SIG-M5 treated with dmso at 0.1 percent for 504 hours (cell line): ENCODE data around the gene PTPN4.

Experiments used
- DNase-seq: peaks from one replicate; lab custom pipeline; 2025; ENCODE audit not compliant: unreplicated experiment; lab: John Stamatoyannopoulos, UW

Gene PTPN4

DNA sequence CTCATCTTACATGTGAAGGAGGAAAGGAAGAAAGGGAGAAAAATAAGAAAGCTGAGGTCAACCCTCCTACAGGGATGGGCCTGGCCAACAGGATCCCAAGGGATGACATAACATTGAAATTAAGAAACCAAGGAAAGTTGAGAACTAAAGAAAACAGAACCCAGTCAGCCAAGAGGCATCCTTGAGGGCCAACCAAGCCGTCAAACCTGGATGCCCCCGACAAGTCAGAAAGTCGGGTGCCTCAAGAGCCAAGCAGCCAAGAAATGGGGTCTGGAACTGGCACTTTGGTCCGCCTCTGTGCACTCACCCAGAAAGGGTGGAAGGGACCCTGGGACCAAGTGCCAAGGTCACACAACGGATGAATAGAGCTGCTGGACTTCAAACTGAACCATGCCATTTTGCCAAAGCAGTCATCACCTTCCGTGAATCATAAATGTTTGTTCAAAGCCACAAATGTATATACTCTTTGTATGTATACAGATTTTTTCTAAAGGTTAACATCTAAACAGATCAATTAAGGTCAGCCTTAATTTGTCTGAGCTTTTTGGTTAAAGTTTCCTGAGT, 27.0 kb upstream of the PTPN4 start:
- no peak for DNase-seq

DNA sequence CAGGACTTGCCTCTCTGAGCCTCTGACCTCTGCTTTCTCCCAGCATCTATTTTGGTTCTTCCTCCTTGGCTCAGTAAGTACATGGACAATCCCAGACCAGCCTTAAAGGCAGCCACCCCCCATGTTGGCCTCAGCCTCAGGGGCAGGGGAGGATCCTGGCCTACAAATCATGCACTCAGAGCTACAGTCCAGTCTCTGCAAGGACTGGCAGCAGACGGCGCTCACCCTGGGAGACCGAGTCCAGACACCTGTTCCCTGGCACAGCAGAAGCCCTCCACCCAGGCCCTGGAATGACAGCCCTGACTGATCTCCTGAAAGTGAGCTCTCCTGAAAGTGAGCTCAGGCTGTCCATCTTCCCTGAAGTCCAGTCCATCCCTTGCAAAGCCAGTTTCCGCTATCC, 25.7 kb upstream of the PTPN4 start:
- no peak for DNase-seq

GRCh38 chr2:119735565-119735964, 24.2 kb upstream of the PTPN4 start:
- DNase-seq = no peak

GRCh38 chr2:119736021-119736420, 23.7 kb upstream of the PTPN4 start:
- DNase-seq = no peak

DNA sequence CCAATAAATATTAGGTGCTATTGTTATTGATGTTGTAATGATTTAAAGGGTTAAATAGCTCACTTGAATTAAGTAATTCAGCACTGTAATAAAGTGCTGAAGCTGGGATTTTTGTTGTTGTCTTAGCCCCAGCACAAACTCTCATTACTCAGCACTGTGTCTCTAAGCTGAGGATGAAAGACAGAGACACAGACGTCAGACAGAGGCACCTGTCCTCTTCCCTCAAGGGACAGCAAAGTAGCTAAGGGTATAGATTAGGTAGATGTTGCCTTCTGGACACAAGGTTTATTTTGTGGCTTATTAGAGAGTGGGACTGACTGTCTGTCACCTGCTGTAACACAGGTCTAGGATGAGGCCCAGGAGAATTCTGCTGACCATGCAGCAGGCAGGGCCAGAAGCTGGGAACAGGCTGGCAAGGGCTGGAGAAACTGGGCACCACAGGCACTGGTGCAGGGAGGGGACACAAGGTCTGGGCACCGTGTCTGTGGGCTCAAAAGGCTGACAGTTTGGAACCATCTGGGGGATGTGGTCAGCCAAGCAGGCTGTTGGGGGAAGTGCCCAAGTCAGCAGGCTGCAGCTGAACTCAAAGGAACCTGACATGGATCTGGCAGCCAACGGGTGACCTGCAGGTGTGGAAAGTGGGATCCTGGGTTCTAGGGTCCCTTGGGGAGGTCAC, 20.0 kb upstream of the PTPN4 start:
- no peak for DNase-seq

DNA sequence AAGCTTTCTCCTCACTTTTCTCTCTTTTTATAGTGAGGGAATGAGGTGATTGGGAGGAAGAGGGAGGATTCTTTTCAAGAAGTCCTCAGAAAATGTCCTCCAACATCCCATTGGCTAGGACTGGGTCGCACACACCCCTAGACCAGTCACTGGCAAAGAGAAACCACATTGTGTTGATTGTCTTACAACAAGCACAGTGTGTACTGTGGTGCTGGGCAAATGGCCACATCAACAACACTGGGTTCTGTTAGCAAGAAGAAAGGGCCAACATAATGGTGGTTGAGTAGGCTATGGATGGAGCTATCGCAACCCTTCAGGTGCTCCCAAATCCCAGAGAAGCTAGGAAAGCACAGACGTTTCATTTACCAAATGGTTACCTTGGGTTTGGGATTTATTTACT, 18.7 kb upstream of the PTPN4 start:
- DNase-seq = no peak

DNA sequence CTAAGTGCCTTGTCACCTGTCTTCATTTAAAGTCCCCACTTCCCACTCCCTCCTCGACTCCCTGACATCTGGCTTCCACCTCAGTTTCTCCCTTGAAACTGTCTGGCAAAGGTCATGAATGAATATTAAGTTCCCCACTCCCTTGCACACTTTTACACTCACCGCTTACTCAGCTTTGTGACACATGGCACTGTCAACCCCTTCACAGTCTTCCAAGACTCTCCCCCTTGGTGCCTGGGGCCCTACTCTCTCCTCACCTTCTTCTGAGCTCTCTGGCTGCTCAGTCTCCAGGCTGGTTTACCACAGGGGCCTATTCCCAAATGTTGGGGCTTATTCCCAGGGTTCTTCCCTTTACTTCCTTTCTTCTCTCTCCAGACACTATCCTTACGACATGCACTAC, 17.9 kb upstream of the PTPN4 start:
- DNase-seq = no peak

GRCh38 chr2:119744335-119744939, 15.3 kb upstream of the PTPN4 start:
- peak; percentile 12 for DNase-seq

DNA sequence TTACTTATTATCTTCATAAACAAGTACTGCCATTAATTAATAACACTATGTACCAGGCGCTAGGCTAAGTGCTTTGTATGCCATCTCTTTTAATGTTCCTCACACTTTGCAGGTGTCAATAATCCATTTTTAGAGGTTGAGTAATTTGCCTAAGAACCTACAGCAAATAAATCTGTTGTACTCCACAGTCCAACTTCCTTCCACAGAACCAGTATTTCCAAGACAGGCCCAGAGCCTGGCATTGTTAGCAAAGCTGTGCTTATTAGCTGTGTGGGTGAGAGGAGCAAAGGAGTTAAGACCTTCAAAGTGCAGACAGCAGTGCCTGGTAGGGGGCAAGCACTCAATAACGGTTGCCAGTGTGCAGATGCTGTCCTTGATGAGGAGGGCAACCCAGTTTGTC, 14.2 kb upstream of the PTPN4 start:
- DNase-seq = no peak

GRCh38 chr2:119746836-119747686, 12.7 kb upstream of the PTPN4 start:
- DNase-seq = no peak

DNA sequence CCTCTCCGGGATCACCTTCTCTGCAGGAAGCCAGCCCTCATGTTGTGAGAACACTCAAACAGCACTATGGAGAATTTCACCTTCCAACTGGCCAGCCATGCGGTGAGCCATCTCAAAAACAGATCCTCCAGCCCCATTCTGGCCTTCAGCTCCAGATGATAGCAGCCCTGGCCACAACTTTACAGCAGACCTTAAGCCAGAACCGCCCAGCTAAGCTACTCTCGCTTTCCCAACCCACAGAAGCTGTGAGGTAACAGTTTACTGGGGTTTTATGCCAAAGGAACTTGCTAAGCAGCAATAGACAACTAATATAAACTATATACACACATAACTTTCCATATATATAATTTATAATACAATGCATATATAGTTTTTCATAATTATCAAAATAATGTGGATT, 11.6 kb upstream of the PTPN4 start:
- no peak for DNase-seq

- DNase-seq = no peak
Observed at GRCh38 chr2:119749477-119750012, 10.2 kb upstream of the PTPN4 start.

GRCh38 chr2:119751706-119752105, 8.0 kb upstream of the PTPN4 start:
- DNase-seq = no peak

GRCh38 chr2:119753041-119753929, 6.4 kb upstream of the PTPN4 start:
- DNase-seq = peak; percentile 60

DNA sequence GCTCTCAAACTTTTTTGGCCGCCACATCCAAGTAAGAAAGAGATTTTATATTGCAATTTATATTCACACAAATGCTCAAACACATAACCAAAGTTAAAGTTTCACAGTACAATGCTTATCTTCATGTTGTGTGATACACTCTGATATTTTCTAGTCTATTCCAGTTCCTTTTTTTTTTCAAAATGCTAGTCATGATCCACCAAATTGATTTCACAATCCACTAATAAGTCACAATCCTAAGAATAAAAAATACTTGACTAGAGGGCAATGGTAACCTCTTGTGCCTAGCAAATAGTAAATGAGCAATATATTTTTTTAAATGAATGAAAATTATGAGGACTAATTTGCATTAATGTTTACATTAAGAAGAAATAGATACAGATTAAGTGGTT, 5.8 kb upstream of the PTPN4 start:
- peak; percentile 22 for DNase-seq

- DNase-seq = no peak
Observed at GRCh38 chr2:119755906-119756305, 3.8 kb upstream of the PTPN4 start.

GRCh38 chr2:119756837-119757236, 2.9 kb upstream of the PTPN4 start:
- no peak for DNase-seq

DNA sequence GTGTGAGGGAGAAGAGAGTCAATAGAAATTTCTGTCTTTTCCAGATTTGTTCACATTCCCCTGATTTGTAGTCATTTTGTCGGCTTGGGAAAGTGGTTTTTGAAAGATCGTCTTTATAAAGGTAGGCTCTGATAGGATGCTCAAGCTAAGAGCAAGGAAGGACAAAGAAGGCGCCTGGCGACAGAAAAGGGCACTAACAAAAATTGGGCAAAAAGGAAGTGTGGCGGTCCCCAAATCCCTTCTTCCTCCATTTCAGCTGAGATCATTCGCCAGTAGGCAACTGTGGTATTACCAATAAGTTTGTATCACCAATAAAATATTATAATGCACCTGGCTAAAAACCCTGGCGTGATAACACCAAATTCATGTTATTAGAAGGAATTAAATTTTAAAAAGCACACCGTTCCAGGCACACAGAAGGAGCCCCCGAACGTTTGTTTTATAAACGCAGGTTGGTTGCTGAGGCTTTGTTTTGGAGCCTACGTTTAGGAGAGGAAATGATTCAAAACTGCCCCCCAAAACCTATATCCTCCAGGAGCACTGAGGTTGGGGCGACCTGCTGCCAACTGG, 756 bp upstream of the PTPN4 start:
- no peak for DNase-seq

GRCh38 chr2:119760237-119760955, 674 bp downstream of the PTPN4 start:
- DNase-seq = no peak

- DNase-seq = no peak
Observed at GRCh38 chr2:119760956-119761275, 1.2 kb downstream of the PTPN4 start.
